Retinal pigment epithelial cell (primary cell): ENCODE measurements around the gene NFASC.

Source experiments
- DNase-seq: peaks from one replicate; pipeline ENCODE4 v3.0.0-alpha.2; 2010; ENCODE audit warnings: low read depth
- H3K4me3 ChIP-seq: 2 replicates; pipeline ENCODE4 v1.5.1; 2011; ENCODE audit warnings: mild to moderate bottlenecking, low read length, control low read depth, moderate library complexity
- TF ChIP-seq, protein P1 (sequence below): conservative IDR thresholded peaks from 2 replicates; pipeline ENCODE4 v1.5.1; 2011; ENCODE audit warnings: low read depth, low read length, control low read depth, inconsistent platforms

The NFASC gene

GRCh38 chr1:204972426-204972825, 101.8 kb downstream of the NFASC start:
- H3K4me3 ChIP-seq = no peak overlapping the region
- DNase-seq = no peak
- TF ChIP-seq, protein P1, sequence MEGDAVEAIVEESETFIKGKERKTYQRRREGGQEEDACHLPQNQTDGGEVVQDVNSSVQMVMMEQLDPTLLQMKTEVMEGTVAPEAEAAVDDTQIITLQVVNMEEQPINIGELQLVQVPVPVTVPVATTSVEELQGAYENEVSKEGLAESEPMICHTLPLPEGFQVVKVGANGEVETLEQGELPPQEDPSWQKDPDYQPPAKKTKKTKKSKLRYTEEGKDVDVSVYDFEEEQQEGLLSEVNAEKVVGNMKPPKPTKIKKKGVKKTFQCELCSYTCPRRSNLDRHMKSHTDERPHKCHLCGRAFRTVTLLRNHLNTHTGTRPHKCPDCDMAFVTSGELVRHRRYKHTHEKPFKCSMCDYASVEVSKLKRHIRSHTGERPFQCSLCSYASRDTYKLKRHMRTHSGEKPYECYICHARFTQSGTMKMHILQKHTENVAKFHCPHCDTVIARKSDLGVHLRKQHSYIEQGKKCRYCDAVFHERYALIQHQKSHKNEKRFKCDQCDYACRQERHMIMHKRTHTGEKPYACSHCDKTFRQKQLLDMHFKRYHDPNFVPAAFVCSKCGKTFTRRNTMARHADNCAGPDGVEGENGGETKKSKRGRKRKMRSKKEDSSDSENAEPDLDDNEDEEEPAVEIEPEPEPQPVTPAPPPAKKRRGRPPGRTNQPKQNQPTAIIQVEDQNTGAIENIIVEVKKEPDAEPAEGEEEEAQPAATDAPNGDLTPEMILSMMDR = no peak

- no peak overlapping the region for H3K4me3 ChIP-seq
- no peak for DNase-seq
- TF ChIP-seq, protein P1 = no peak
Observed at GRCh38 chr1:204973449-204973848, 102.8 kb downstream of the NFASC start.

DNA sequence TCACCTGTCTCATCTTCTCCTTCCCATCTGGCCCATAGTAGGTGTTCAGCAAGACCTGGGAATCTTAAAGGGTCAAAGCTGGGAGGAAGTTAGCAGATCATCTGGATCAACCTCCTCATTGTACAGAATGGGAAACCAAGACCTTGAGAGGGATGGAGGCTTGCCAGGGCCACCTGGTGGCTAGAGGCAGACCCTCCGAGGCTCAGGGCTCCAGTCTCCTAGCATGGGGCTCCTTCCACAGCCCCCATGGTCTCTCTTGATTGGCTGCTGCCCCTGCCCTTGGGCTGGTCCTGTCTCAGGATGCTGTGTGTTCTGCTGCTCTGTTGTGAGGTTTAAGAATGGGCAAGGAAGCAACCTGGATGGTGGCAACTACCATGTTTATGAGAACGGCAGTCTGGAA, 103.7 kb downstream of the NFASC start:
- TF ChIP-seq, protein P1 = no peak
- H3K4me3 ChIP-seq = no peak overlapping the region

DNA sequence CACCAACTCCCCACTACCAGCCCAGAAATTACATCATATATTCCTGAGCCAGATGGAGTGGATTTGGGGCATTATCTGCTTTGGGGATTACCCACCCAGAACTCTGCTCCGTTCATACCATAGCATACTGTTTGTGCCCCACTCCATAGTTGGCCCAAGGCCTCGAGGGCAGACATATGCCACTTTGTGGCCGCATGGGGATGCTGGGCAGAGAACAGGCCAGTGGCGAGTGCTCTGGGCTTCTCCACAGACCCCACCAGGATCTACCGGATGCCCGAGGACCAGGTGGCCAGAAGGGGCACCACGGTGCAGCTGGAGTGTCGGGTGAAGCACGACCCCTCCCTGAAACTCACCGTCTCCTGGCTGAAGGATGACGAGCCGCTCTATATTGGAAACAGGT, 104.4 kb downstream of the NFASC start:
- DNase-seq = no peak
- TF ChIP-seq, protein P1 = no peak

More for the DNA sequence above, 103.7 kb downstream of the NFASC start:
- DNase-seq = no peak

DNA sequence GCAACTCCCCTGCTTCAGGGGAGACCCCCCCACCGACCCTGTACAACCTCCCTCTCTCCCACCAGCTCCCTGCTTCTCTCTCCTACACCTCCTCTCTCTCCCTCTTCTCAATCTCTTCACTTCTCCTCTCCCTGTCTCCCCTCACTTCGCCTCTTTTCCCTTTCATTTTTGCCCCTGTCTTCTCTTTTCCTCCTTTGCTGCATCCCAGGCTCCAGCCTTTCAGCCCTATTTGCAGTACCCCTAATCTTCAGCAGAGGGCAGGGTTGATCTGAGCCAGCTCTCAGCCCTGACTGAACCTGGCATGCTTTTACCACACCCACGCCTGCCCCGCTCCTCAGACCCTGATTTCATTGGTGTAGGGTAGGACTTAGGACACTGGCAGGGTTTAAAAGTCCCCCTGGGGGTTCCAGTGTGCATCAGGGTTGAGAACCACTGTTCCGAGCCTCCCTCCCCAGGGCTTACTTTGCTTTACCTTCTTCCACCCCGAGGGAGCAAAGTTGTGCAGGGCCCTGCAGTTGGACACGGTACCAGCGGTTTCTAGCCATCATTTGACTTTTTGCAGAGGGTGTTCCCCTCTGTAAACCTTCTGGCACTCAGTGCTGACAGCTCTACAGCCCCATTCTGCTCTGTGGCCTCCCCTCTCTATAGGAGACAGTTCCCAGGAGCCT, 105.0 kb downstream of the NFASC start:
- TF ChIP-seq, protein P1 = peak; percentile 91
- H3K4me3 ChIP-seq = no peak overlapping the region
- no peak for DNase-seq

More for the DNA sequence above, 104.4 kb downstream of the NFASC start:
- H3K4me3 ChIP-seq = no peak overlapping the region

DNA sequence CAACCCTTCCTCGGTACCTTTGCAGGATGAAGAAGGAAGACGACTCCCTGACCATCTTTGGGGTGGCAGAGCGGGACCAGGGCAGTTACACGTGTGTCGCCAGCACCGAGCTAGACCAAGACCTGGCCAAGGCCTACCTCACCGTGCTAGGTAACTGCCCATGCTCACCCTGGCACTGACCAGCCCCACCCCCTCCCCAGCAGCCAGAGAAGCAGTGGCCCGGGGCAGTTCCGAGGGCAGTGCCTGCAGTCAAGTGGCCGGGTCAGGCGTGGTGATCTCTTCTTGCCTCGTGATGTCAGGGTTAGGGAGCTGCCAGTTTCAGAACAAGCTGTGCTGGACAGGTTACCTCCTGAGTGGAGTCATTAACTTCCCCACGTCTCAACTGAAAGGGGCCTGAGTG, 106.0 kb downstream of the NFASC start:
- TF ChIP-seq, protein P1 = no peak
- H3K4me3 ChIP-seq = no peak overlapping the region
- DNase-seq = no peak

DNA sequence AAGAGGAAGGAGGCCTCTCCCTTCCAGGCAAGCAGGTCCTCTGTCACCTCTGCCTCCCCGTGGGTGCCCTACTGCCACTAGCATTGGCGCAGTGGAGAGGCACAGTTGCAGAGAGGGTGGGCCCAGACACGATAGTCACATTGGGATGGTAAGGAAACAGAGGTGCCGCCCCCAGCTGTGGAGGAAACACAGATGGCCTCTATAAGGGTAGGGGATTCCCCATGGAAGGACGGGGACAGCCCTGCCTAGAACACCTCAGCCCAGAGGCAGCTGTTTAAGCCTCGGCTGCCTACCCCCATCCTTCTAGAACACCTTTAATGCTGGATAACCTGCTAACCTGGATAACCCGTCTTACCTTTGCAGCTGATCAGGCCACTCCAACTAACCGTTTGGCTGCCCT, 106.7 kb downstream of the NFASC start:
- DNase-seq = no peak
- TF ChIP-seq, protein P1 = no peak
- no peak overlapping the region for H3K4me3 ChIP-seq
